Esophagus mucosa (tissue), 1 donor: ENCODE measurements around the gene CDHR5. TPM values are rescaled to one million over a fixed set of nuclear protein-coding genes. Genes with fewer than 3 reads are reported as not detected.

ENCODE experiments used
- ATAC-seq: fragments of 200-7000 bp; cut with Tn5 transposase; one replicate; pipeline ENCODE4 v1.9.1; 2020
- total RNA-seq: library from RNA; stranded (reverse); gene quantifications from one replicate; pipeline ENCODE4 v1.2.4, GENCODE V29; 2023
- donor health status: DM: yes; HTN: yes; CAD: no.

Gene CDHR5
- total RNA-seq, 1 donor from 2014 or later: not detected

DNA sequence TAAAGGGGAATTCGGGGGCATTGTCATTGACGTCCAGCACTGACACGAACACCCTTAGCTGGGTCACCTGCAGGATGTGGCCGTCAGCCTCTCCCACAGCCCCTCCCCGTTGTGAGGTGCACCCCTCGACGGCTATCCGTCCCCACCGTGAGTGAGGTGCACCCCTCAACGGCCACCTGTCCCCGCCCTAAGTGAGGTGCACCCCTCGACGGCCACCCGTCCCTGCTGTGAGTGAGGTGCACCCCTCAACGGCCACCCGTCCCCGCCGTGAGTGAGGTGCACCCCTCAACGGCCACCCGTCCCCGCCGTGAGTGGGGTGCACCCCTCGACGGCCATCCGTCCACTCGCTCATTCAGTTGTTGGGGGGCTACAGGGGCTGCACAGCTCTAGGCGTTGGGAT, 2.9 kb downstream of the CDHR5 start:
- no peak for ATAC-seq

- ATAC-seq: no peak
Observed at GRCh38 chr11:620935-621814, 3.6 kb downstream of the CDHR5 start.

DNA sequence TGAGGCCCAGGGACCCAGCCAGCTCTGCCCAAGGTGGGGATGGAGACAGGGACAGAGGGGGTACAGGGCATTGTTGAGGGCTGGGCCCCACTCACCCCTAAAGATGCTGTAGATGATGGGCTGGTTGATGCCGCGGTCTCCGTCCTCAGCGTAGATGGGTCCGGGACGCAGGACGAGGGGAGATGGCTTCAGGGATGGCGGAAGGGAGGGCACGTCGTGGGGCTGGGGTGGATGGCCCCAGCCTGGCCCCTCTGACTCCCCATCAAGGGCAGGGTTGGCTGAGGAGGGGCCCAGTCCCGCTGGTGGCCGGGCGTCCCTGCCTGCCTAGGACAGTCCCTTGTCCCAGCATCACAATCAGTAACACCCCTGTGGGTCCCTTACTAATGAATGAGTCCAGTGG, 4.6 kb downstream of the CDHR5 start:
- no peak for ATAC-seq

- ATAC-seq: no peak
Observed at GRCh38 chr11:619628-620050, 5.1 kb downstream of the CDHR5 start.

GRCh38 chr11:618856-619627, 5.7 kb downstream of the CDHR5 start:
- no peak for ATAC-seq

GRCh38 chr11:617912-618682, 6.7 kb downstream of the CDHR5 start:
- ATAC-seq: no peak

GRCh38 chr11:617199-617911, 7.4 kb downstream of the CDHR5 start:
- no peak for ATAC-seq

DNA sequence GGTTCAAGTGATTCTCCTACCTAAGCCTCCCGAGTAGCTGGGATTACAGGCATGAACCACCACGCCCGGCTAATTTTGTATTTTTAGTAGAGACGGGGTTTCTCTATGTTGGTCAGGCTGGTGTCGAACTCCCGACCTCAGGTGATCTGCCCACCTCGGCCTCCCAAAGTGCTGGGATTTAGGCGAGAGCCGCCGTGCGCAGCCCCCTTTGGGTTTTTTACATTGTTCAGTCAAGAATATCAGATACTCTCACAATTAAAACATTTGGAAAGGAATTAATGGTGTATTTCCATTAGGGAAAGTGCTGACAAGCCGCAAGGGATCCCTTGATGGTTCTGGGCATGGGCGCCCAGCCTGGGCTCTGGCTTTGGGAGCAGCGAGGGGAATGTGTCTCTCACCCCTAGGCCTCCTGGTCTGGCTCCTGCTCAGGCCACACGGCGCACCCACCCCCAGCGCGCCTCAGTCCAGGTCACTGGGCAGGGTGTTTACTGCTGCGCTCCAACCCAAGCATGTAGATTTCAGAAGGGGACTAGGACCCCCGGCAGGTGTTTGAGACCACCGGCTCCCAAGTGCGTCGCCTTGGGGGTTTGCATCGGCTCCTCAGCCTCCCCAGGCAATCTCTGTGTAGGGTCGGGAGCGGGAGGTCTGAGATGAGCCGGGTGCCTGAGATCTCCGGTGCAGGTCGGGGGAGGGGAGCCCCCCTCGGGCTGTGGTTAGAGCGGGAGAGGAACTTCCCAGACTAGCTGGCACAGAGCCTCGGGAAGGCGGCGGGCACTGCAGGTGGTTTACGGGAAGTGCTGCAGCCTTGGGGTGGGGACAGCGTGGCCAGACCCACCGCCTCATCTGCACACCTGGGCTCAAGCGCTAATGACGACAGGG, 8.2 kb downstream of the CDHR5 start:
- no peak for ATAC-seq

GRCh38 chr11:615504-616319, 9.0 kb downstream of the CDHR5 start, which contains the start of gene IRF7:
IRF7 (minus strand) TSS chr11:615950; CDS start chr11:615364, 586 bp downstream.
- peak; percentile 68 for ATAC-seq

DNA sequence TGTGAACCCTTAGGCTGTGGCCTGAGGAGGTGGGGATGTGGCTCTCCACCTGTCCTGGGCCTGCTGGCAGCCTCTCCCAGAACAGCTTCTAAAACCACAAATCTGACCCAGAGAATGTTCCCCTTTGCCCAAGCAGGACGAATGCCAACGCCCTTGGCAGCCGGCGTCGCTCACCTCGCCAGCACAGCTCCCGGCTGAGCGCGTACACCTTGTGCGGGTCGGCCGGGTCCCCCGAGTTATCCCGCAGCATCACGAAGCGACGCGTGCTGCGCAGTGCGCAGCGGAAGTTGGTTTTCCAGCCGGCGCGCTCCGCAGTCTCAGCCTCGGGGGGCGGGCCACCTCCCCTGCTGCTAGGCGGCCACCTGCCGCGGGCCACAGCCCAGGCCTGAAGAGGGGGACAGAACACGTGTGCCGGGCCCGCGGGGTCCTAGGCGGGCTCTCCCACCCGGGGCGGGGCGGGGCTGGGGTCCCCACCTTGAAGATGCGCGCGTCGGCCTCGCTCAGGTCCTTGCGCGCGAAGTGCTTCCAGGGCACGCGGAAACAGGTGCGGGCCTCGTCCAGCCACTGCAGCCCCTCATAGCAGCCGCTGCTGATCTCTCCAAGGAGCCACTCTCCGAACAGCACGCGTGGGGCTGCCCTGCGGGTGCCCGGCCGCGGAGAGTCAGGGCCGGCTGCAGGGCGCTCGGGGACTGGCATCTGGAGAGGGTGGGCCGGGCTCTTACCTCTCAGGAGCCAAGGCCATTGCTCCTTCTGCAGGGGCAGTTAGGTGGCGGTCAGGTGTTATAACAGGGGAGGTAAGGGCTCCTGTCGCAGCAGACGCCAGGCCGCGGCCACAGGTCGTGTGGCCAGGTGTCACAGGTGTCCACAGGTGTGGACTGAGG, 9.9 kb downstream of the CDHR5 start:
- ATAC-seq: peak; percentile 1

DNA sequence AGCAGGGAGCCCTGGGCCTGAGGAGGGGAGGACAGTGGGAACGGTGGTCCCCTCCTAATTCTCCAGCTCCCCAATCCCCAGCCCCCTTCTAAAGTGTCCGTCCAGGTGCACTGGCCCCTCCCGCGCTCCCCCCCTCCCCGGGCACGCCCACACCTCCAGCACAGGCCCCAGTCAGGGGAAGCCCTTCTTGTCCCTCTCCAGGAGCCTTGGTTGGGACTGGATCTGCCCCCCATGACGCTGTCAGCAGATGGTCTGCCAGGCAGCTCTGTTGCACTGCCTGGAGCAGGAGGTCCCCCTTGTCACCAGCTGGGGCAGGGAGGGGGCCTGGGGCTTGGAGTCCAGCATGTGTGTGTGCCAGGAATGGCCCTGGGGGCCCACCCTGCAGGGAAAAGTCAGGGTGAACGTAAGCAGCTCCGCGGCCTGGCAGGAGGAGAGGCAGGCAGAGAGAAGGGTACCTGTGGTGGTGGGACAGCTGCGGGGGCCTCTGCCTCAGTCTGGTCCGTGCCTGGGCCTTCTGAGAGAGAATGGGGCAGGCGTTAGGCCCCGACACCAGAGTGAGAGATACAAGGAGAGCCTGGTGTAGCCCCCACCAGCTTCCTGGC, 10.6 kb downstream of the CDHR5 start:
- ATAC-seq: no peak

- ATAC-seq: peak; percentile 66
Observed at GRCh38 chr11:613369-613968, 11.3 kb downstream of the CDHR5 start.

DNA sequence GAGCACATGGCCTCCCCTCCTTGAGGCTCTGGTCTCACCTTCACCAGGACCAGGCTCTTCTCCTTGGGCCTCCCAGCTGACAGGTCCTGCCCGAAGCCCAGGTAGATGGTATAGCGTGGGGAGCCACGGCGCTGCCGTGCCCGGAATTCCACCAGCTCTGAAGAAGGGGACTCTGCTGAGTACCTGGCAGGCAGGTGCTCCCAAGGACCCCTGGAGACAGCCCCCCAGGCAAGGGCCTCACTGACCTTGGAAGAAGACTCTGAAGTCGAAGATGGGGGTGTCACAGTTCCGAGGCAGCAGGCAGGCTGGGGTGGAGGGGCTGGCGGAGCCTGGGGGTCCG, 11.8 kb downstream of the CDHR5 start:
- no peak for ATAC-seq

GRCh38 chr11:612201-612960, 12.4 kb downstream of the CDHR5 start:
- peak; percentile 9 for ATAC-seq

GRCh38 chr11:611001-611996, 13.5 kb downstream of the CDHR5 start:
- no peak for ATAC-seq

DNA sequence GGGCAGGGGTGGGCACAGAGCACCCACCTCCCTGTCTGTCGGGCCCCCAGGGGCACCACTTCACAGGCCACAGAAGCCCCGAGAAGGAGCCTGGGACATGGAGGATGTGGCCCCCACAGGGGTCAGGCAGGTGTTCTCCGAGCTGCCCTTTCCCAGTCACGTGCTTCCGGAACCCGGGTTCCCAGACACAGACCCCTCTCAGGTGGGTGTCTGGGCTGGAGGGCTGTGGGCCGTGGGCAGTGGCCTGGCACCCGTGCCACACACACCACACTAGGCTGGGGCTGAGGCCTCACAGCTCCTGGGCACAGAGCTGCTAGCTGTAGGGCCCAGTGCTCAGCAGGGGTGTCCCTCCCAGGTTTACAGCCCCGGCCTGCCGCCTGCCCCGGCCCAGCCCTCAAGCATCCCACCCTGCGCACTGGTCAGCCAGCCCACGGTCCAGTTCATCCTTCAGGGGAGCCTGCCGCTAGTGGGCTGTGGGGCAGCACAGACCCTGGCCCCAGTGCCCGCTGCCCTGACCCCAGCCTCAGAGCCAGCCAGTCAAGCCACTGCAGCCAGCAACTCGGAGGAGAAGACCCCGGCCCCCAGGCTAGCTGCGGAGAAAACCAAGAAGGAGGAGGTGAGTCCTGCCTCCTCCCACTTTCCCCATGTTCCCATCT, 14.5 kb downstream of the CDHR5 start:
- no peak for ATAC-seq
